ENCODE data around the gene IL16.
"Not testable (repeated sequence)": the region's sequence is repeated elsewhere in the genome, so short reads cannot be mapped to it uniquely, and the experiment has no call there.

Gene IL16

GRCh38 chr15:81337713-81338157, 141.1 kb downstream of the IL16 start:
- DNase-seq (ENCODE audit: low spot score), result no peak

GRCh38 chr15:81338170-81339007, 141.7 kb downstream of the IL16 start:
- no peak for DNase-seq (ENCODE audit: low spot score)

- DNase-seq (ENCODE audit: low spot score), result no peak
Measured at GRCh38 chr15:81339321-81339720, 142.6 kb downstream of the IL16 start.

GRCh38 chr15:81339851-81340250, 143.2 kb downstream of the IL16 start:
- DNase-seq (ENCODE audit: low spot score), result no peak

GRCh38 chr15:81341351-81341750, 144.7 kb downstream of the IL16 start:
- DNase-seq (ENCODE audit: low spot score), result no peak

GRCh38 chr15:81343371-81343770, 146.7 kb downstream of the IL16 start:
- no peak for DNase-seq (ENCODE audit: low spot score)

- no peak for DNase-seq (ENCODE audit: low spot score)
Measured at GRCh38 chr15:81346611-81347010, 149.9 kb downstream of the IL16 start.

GRCh38 chr15:81347910-81348309, 151.2 kb downstream of the IL16 start:
- no peak for DNase-seq (ENCODE audit: low spot score)

- DNase-seq (ENCODE audit: low spot score), result not testable (repeated sequence)
Measured at GRCh38 chr15:81348691-81349090, 152.0 kb downstream of the IL16 start.

- DNase-seq (ENCODE audit: low spot score), result no peak
Measured at GRCh38 chr15:81349271-81349670, 152.6 kb downstream of the IL16 start.

- DNase-seq (ENCODE audit: low spot score), result no peak
Measured at GRCh38 chr15:81351651-81352050, 155.0 kb downstream of the IL16 start.

GRCh38 chr15:81356252-81356651, 159.6 kb downstream of the IL16 start:
- no peak for DNase-seq (ENCODE audit: low spot score)

- DNase-seq (ENCODE audit: low spot score), result no peak
Measured at GRCh38 chr15:81357180-81357686, 160.6 kb downstream of the IL16 start.

- DNase-seq (ENCODE audit: low spot score), result no peak
Measured at GRCh38 chr15:81358248-81358647, 161.6 kb downstream of the IL16 start.

- DNase-seq (ENCODE audit: low spot score), result no peak
Measured at GRCh38 chr15:81360491-81360890, 163.8 kb downstream of the IL16 start.

- DNase-seq (ENCODE audit: low spot score), result no peak
Measured at GRCh38 chr15:81361891-81362290, 165.2 kb downstream of the IL16 start.

- DNase-seq (ENCODE audit: low spot score), result no peak
Measured at GRCh38 chr15:81362790-81363189, 166.1 kb downstream of the IL16 start.

- DNase-seq (ENCODE audit: low spot score), result no peak
Measured at GRCh38 chr15:81363276-81363675, 166.6 kb downstream of the IL16 start.
